NCI-H69 (cell line): ENCODE results near the gene FSCN2.

Experiments used
- DNase-seq: peaks from one replicate; lab custom pipeline; 2025; lab: John Stamatoyannopoulos, UW

FSCN2 gene

GRCh38 chr17:81541123-81541522 lies 12.9 kb downstream of the FSCN2 start:
- DNase-seq = no peak

GRCh38 chr17:81542431-81543338 lies 14.5 kb downstream of the FSCN2 start:
- DNase-seq = no peak

DNA sequence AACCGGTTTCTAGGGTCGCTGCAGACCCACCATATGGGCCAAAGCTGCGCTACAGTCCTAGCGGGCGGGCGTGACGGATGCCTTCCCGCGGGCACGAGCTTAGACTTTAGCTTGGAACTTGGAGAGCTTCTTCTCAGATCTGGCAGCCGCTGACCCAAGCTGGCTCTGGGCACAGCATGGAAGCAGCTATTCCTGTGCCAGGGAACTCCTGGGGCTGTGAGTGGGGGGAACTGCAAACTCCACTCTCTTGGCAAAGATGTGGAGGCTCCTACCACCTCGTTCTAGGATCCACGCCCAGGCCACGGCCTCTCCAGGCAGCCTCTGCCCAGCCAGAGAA lies 15.1 kb downstream of the FSCN2 start:
- no peak for DNase-seq

DNA sequence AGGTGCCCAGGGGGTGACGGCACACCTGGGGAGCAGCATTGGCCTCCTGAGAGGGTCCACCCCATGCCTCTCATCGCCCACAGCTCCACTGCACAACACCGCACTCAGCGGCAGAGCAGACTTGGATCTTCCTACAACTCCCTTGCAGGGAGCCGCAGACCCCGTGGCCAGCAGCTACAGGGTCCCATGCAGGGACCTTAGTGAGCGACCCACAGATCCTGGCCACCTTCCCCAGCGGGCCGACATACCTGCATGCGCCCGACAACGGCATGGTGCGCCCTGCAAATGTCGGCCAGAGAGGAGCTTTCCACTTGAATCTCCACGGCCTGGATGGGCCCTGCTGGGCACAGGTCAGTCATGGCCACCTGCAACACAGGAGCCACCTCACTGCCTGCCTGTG lies 15.6 kb downstream of the FSCN2 start:
- no peak for DNase-seq

DNA sequence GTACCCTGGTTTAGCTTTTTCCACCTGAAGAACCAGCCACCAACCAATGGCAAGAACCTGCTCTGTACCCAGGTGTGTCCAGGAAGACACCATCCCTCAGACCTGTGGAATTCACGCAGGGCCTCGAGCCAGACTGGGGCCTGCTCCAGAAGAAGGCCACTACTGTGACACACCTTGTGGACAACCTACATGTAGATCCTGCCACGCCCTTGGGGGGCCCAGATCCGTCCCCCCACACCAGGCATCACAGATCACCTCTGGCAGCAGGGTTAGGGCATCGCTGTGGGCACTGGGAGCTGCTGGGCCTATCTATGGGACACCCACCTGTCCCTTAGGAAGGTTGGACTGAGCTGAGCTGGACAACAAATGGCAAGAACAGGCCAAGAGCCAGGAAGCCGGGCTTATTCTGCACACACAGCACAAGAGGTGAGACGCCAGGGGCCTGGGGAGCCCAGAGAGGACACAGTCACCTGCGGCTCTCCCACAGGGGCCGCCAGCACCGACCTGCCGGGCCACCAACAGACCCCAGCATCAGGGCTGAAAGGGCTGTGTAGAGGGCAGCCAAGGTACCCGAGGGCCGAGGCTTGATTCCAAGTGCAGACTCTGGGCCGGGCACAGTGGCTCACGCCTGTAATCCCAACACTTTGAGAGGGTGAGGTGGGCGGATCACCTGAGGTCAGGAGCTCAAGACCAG lies 16.3 kb downstream of the FSCN2 start:
- DNase-seq = no peak

- DNase-seq = no peak
Measured at GRCh38 chr17:81545160-81545949, 17.2 kb downstream of the FSCN2 start.

DNA sequence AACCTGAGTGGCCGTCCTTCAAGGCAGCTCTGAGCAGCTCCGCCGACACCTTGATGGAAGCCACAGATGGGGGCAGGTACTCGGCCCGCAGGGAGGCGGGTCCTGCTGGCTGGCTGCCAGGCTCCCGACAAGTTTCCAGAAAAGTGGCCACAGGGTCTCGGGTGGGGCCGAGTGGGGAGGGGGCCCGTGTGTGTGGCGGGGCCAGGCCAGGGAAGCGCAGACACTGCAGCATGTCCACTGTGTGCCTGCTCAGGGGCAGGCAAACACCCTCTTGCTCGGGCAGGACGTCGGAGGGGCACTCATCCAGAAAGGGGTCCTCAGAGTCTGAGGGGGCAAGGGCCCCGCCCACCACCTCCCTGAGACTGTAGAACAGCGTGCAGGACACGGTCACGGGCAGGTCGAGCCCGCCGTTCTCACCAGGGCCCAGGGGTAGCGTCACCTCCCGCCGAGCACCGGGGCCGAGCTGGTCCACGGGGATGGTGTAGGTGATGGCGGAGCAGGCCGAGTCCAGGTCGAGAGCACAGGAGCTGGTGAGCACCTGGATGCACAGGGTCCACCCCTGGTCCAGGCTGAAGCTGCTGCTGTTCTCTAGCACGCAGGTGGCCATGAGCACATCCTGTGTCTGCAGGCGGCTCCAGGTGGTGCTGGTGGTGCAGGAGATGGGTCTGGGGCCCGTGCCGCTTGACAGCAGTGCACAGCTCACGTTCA lies 18.9 kb downstream of the FSCN2 start:
- DNase-seq = no peak

DNA sequence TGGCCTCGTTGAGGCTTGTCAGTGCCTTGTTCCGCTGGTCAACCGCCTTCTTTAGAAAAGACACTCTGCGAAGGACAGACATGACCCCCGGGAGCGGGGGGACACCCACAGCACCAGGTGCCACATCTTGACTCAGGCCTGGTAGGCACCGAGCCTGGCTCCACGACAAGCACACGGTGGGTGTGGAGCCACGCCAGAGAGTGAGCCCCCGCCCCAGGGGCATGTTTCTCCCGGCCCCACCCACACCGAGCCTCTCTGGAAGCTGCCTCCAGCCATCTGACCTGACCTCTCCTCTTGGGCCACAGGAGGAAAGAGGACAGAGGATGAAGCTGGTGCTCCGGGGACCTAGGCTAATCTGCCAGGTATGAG lies 19.4 kb downstream of the FSCN2 start:
- no peak for DNase-seq

DNA sequence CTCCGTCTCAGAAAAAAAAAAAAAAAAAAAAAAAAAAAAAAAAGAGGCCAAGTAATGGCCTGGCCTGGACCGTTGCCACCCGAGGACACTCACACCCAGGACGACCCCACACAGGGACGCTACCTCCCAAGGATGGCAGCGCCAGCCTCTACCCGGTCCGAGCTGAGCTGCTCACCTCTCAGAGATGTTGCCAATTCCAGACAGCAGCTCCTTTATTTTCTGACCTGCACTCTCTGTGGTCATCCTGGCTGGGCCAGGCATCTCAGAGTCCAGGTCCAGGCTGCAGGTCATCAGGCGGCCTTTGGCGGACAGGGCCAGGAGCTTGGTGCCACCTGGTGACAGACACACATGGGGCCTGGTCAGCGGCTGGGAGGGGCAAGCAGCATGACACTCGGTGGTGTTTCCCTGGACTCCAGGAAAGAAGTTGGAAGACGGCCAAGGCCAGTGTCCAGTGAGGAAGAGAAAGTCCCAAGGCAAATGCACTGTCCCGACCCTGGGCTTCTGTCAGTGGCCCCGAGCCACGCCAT lies 20.9 kb downstream of the FSCN2 start:
- DNase-seq = no peak

GRCh38 chr17:81549826-81550225 lies 21.6 kb downstream of the FSCN2 start:
- DNase-seq = no peak

- DNase-seq = no peak
Measured at GRCh38 chr17:81550285-81550684, 22.1 kb downstream of the FSCN2 start.

DNA sequence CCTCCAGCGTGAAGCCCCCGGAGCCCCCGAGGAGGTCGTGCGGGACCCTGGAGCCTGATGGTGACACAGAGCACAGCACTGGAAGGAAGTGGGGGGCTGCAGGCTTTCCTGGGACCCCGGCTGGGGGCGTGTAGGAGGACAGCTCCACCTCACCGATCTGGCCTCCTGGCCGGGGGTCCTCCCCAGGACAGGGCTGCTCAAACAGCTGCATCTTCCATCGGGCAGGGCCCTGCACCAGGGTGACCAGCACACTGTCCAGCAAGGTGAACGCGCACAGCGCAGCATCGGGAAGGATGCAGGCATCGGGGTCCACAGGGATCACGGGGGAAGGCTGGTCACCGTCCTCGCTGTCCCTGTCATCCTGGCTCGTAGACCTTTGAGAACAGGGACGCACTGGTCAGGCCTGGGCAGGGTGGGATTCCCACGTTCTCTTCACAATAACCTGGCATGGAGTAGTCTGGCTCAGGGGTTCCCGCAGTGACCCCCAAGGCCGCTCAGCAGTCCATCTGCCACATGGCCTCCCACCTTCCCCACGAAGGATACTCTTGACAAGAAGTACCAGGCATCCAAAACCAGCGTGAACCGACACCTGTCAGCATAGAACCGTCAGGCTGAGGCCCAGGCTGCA lies 22.8 kb downstream of the FSCN2 start:
- DNase-seq = no peak

DNA sequence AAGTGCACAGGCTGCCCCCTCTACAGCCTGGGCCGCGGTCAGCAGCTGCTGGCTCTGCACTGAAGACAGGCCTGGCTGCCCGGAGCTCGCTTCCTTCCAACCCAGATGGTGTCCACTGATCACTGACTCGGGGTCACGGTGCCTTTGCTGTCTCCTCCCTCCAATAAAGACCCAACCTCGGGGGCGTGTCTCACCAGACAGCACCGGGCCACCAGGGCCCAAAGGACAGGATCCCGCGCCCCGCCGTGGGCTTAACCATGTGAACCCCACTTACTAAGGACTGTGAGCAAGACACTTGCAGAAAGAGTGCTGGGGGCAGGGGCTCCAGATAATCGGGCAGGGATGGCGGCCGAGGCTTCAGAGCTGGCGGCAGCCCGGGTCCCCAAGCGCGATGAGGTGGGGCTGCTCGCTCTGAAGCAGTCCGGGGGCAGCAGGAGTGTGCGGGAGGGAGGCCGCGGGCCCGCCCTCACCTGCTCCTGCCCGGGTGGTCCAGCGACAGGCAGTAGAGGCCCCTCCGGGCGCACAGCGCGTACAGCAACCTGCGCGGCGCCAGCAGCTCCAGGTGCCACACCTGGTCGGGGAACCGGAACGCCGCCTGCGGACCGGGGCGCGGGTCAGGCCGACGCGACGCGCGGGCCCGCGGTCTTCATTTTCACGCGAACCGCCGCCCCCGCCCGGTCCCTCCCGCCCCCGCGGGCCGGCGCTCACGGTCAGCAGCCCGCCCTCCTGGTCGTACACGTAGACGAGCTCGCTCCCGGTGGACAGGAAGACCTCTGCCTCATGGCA lies 23.5 kb downstream of the FSCN2 start:
- DNase-seq = no peak

- peak; percentile 94 for DNase-seq
Measured at GRCh38 chr17:81552244-81553017, 24.3 kb downstream of the FSCN2 start, which contains the start of gene FAAP100. Gene FAAP100, minus strand, starts transcription at chr17:81552353. Its CDS starts 23 bp downstream, at chr17:81552330.

GRCh38 chr17:81553018-81553615 lies 24.9 kb downstream of the FSCN2 start:
- peak; percentile 95 for DNase-seq

- peak; percentile 77 for DNase-seq
Measured at GRCh38 chr17:81553616-81554181, 25.5 kb downstream of the FSCN2 start.

GRCh38 chr17:81556175-81556691 lies 28.1 kb downstream of the FSCN2 start:
- no peak for DNase-seq

- no peak for DNase-seq
Measured at GRCh38 chr17:81556863-81557262, 28.7 kb downstream of the FSCN2 start.
